Hindlimb muscle (tissue), 1 donor: ENCODE measurements around the gene TMED7. TPM values are rescaled to one million over a fixed set of nuclear protein-coding genes. Genes with fewer than 3 reads are reported as not detected.

ENCODE experiments used
- DNase-seq: peaks from one replicate; pipeline ENCODE4 v3.0.0-alpha.2; 2013
- polyA plus RNA-seq: library from polyadenylated mRNA; unstranded; fragments of 120-200 nt; gene quantifications from one replicate; pipeline ENCODE4 v1.2.1, GENCODE V29; 2013; ENCODE audit not compliant: insufficient read length

The TMED7 gene
- polyA plus RNA-seq, 1 donor: 53.0 TPM

DNA sequence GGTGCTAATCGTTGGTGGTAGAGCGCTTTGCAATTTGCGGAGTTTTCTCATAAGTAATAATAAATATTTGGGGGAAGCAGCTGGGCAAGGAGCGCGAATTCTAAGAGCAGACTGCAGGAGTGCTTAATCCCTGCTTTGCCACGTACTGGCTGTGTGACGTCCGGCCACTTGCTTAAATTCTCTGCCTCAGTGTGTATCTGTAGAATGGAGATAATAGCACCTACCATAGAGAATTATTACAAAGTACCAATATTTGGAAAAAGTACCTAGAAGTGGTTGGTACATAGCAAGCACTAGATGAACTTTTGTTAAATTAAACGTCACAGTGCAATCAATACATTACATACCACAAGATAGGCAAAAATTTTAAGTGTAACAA, 598 bp upstream of the TMED7 start:
- DNase-seq: peak; percentile 49

DNA sequence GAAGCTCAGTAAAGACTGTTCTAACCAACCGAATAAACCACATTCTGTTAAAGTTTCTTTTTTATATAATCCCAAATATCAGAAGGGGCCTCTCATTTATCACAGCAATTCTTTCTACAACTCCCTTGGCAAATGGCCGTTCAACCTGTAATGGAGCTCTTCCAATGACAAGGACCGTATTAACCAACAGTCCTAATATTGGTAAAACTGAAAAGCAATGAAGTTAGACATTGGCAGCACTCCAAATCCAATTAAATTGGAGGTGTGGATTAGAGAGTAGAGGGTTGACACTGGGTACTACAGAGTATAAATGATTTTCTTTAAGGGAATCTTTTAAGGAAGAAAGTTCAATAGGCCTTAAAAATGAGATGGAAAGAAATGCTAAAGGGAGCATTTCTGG, 842 bp downstream of the TMED7 start:
- DNase-seq: no peak

DNA sequence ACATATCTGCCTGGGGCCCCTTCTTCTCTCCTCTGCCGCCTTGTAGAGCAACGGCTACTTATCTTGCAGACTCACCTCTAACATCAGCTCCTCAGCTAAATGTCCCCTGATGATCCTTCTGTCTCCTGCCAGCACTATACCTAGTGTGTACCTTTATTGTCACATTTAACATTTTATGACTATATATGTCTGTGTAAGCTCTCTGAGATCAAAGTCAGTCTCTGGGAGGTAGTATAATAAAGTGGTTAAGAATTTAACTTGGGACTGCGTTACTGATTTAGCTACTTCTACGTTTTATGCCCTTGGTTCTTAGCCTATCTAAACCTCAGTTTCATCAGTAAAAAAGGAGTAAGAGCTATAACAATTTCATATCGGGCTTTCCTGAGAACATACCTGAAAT, 2.2 kb downstream of the TMED7 start:
- DNase-seq: no peak

DNA sequence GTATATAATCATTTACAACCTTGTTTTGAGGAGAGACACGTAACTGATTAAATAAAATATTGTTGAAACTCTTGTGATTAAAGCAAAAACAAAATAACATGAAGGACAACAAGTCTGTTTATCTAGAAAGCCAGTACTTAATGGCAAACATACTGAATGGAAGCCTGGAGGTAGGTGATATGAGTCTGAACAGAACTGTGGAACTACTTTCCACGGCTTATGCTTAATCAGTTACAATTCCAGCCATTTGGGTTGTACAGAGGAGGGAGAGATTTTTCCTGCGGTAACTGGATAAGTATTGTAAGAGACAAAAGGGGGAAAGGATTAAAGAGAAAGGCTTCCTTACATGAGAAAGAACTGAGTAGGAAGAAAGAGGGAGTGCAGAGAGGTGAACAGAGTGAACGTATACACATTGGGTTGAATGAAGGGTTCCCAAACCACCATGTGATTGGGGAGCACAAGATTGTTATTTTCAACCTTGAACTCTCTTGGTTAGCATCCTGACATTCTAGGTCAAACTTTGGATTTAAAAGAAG, 4.4 kb downstream of the TMED7 start:
- DNase-seq: no peak

DNA sequence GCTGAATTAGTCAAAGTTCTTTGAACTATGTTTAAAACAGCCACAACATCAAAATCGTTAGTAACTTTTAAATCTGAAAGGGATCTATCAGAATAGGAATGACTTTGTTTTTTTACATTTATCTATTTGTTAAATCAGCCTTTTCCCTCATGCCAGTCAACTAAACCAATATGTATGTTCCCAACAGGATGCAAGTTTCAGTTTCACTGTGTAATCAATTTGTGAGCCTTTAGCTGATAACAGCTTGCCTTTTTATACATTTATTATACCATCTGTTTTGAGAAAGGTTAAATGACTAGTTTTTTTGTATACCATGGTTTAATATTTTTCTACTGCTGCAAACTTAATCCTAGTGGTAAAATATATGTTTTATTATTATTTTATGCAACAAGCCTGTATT, 8.9 kb downstream of the TMED7 start:
- DNase-seq: no peak

DNA sequence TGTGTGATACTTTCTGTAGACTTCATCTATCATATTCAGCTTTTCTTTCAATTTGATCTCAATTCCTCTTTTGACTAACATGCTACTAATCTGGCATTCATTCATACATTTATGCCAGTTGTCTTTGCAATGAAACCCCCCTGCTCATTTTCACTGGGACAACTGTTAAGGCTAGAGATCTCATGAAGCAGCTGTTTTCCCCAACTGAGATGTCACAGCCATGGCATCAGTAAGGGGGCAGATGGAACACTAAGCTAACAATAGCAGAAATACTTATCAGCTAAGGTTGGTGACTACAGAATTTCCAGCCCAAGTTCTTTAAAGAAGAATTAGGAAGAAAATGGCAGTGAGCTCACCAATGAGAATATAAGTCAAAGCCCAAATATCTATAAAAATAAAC, 9.4 kb downstream of the TMED7 start:
- no peak for DNase-seq

DNA sequence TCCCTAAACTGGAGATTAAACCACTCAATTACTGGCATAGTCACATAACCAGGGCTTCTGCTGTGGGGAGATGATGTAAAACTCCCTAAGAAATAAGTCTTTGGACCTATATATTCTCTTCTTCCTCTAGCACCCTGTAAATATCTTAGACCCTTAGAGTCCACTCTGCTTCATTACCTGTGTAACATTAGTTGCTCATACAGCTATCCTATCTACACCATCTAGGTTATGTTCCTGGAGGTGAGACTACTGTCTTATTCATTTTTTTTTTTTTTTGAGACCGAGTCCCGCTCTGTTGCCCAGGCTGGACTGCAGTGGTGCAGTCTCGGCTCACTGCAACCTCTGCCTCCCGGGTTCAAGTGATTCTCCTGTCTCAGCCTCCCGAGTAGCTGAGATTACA, 14.0 kb downstream of the TMED7 start:
- no peak for DNase-seq

DNA sequence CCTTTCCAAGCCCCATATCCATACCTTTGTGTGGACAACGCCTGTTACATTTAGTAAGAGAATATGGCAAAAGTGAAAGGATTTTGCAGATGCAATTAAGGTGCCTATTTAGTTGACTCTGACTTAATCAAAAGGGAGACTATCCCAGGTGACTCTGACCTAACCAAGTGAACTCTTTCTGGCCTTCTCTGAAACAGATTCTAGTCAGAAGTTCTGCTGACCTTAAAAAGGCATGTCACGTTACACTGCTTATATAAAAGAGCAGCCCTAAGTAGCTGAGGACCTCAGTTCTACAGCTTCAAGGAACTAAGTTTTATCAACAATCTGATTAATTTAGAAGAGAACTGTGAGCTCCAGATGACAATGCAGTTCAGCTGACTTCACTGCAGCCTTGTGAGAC, 17.9 kb downstream of the TMED7 start:
- no peak for DNase-seq

DNA sequence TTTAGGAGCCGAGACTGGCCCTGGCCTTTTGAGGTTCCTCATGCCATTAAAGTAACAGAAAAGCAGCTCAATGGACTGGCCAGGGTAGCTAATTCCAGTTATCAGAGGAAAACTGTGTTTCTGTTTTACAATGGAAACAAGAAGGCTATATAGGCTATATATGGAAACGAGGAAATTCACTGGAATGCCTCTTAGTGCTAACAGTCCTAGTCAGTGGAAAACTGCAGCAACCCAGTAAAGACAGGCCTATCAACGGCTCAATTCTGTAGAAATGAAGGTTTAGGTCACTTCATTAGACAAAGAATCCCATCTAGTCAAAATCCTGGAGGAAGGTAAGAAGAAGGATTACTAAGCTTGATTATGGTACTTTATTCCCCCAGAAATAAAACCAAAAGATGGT, 20.4 kb downstream of the TMED7 start:
- no peak for DNase-seq

DNA sequence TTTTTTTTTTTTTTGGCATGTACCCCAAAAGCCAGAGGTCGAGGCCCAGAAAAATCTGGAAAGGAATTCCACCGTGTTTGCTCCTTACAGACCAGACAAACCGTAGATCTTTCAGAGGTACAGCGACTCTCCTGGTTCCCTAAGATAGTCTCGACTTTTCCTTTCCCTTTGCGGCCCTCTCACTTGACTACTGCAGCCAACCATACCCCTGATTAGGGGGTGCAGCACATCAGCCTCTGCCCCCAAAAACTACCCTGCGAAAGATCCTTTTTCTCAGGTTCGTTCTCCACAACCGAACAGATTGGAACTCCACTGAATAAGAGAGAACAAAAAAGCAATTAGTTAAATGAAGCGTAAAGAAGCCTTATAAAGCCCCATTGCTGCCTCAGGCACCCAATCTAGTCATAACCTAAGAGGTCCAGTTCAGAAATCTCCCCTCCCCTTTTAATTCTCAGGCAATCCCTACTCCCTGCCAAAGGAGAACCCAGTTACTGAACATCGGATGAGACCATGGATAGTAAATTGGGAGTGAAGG, 23.2 kb downstream of the TMED7 start:
- DNase-seq: no peak

DNA sequence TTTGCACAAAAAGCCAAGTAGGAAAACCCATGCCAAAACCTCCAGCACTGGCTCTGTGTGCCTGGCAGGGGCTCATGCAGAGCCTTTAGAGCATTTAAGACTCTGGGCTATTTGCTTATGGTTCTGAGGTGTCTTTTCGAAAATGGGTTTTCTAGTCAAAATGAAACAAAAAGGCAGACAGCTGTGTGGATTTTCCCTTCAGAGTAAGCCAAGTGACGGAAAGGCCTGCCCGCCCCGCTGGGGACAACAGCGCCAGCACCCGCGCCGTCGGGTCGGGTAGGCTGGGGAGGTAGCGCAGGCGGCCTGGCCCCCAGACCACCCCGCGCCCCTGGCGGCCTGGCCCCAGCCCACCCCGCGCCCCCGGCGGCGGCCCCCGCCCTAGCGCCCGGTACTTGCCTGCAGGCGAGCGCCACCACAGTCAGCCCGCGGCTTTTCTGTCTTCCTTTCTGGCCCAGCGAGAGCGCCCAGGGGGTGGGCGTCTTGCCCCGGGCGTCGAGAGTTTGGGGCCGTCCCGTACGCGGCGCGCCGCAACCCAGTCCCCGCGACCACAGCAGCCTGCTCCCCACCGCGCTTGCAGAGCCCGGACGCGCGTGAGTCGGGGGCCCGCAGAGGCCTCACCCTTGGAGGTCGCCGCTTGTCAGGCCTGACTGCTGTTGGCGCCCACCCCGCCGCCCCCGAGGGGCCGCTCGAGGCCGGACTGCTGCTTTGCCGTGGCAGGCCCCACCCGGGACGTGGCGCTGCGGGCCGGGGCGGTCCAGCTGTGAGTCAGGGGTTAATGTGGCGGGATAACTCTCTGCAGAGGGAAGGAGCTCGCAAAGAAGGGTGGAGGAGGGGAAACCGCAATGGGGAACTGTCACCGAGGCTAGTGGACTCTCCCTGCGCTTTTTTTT, 23.9 kb downstream of the TMED7 start, which contains the start of gene TICAM2:
Gene TICAM2 (minus strand): TSS at position 779 of the 890 bp plus-strand sequence. CDS start 21,223 bp downstream, outside the sequence.
- peak; percentile 73 for DNase-seq

DNA sequence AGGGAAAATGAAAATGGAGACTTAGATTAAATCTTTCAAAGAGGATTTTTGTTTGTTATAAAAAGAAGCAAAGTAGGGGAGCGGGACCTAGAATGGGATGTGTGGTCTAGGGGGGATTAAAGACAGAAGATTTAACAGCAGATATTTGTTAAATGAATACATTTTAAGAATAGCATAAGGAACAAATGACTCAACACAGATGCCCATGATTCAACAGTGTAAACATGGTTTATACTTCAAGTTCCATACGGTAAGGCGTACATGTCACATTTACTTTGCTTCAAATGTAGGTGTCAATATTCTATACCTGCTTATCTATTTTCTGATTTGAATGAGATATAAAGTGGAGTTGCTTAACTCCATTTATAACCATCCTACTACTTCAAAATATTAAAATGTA, 25.1 kb downstream of the TMED7 start:
- DNase-seq: no peak

DNA sequence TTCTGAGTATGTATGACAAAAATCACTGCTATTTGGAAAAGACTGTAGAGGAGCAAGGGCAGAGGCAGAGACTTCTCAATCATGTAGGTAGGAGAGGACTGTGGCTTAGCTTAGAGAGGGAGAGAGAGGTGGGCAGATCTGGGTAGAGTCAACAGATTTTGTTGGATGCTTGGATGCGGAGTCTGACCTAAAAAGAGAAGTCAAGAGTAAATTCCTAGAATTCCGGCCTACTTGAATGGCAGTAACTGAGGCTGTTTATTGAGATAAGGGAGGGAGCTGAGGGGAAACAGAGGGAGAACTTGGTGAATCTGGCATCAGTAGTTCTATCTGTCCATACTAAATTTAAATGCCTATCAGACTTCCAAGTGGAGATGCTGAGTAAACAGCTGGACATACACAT, 25.9 kb downstream of the TMED7 start:
- DNase-seq: no peak

DNA sequence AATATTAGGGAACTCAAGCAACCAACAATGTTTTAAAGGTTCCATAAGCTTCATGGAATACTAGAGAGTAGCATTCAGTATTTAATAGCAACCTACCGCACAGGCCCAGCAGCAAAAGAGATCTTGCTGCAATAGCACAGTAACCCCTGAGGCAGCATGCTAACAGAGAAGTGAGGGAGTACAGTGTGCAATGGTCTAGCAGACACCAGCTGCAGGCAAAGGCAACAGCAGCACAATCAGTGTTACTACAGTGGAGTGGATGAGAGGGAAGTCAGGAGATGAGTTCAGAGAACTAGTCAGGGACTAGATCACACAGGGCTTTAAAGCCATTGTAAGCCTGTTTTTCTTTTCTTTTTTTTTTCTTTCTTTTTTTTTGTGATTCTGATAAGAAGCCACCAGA, 26.3 kb downstream of the TMED7 start:
- peak; percentile 26 for DNase-seq

DNA sequence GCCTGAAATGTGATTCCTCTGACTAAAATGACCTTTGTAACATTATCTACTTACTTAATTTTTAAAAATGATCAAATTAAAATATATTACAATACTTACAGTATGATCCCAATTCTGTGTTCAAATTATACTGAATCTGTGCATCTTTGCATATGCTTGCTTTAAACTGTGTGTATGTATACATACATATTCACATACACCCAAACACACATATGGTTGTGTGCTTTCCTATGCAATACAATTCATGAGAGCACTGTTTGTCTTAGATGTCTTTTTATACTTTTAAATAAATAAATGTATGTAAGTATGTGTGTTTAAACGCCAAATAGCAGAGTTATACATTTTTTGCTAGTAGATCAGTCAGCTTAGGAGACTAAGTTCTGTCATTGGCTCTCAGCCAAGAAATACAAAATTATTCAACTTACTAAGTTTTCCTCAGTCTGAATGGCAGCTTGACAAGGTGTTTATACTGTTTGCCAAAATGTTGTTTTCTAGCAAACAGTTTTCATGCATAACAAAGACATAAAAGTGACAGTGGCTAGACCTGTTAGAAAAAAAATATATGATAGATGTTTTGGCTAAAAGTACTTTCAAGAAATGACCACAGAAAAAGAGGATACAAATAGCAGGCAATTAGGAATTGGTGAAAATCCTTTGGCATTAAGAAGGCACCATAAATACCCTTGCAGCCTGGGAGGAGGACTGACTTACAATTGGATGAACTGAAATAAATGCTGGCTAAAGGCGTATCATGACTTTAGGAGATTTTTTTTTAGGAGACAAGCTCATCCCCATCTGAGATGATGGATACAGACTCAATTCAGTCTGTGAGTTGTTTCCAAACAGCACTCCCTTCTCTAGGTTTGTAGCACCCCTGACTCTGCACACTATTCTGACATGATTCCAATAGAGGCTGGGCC, 31.4 kb downstream of the TMED7 start:
- no peak for DNase-seq

DNA sequence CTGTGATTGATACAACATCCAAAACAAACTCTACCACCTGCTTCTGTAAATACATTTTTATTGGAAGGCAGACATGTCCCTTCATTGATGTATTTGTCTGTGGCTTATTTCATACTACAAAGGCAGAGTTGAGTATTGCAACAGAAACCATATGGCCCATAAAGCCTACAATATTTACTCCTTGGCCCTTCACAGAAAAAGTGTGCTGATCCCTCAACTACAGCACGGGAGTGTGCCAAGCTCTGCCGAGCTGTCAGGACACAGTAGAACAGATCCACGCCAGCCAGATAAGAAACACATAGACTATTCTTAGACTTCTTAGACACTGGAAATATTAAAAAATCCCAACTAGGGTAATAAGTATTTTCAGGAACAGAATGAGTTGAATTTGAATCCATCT, 36.8 kb downstream of the TMED7 start:
- no peak for DNase-seq

DNA sequence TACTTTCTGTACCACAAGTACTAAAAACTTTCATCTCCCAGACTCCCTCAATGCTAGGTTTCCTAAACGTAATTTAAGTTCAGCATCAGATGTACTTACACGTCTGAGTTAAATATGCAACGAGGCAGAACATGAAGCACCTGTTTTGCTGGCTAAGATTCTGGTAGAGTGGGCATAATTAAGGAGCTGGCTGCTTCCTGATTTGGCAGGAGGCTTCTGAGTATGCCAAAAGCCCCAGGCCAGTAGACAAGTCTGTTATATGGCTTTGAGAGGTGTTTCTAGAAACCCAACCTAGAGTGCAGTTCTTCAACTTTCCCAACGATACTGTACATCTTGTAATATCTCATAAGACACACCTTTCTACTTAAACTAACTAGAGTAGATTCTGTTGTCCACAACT, 37.2 kb downstream of the TMED7 start:
- no peak for DNase-seq

DNA sequence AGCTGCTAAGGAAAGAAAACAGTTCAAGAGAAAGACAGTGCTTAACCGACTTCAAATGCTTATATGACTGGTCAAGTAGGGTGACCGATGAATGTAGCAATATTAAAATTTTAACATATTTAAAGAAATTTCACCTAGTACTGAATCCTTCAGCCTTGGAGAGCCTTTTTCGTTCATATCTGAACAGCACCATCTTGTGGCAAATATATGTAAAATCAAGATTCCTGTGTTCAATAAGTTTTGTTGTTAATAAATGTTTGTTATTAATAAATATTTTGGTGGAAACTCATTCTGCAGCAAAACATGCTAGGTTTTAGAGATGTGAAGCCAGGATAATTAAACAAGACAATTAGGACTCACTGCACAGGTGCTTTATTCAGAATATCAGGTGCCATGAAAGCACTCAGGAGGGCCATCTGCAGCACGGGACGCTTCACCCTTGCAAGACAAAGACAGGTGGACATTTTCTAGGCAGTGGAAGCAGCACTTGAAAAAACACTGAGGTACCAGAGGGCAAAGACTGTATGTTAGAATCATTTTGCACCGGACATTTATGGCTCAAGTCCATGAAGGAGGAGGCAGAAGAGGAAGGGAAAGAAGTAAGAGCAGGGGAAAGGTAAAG, 39.2 kb downstream of the TMED7 start:
- DNase-seq: no peak

DNA sequence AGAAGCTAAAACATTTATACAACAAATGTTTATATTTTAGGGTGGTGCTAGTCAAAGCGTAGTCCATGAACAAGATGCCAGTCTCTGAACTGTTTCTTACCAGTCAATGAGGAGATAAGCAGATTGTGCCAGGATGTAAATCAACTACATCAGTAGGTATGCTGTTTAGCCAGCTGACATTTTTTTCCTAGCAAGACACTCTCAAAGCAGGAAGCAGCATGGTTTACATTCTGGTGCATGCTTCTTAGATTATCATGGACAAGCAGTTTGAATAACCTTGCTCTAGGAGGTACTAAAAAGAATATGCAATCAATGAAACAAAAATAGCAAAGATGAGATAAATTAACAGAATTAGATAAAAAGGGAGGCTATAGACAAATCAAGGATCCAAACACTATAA, 40.6 kb downstream of the TMED7 start:
- no peak for DNase-seq

DNA sequence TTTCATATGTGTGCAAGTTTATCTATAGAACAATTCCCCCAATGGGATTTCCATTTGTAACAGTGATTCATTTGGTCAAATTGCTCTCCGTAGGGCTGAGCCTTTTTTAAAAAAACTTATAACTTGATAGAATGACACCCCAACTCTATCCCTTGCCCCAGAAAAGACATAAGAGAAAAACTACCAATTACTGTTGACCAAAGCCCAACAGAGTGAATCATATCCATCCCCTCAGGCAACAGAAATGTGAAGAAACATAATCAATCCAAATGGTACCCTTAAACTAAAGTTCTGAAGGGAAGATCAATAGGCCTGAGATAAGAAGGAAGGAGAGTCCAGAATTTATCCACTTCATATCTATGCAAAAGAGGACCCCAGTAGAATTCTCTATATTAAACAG, 41.3 kb downstream of the TMED7 start:
- DNase-seq: no peak

DNA sequence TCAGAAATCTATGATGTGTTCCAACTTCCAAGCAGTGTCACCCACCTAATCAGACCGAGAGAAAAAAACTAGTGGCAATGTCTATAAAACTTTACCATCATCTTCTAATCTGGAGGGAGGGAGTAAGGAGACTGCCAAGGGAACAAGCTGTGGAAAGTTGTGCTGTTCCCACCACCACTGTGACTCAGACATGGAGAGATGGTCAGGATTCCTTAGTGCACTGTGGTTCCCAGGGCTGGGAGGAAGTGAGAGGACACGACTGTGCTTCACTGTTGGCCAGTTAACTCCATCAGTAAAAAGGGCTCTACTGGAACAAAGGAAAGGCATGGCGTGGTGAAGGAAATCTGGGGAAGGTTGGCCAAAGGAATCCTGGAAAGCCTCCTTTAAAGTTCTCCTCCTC, 42.4 kb downstream of the TMED7 start:
- no peak for DNase-seq

DNA sequence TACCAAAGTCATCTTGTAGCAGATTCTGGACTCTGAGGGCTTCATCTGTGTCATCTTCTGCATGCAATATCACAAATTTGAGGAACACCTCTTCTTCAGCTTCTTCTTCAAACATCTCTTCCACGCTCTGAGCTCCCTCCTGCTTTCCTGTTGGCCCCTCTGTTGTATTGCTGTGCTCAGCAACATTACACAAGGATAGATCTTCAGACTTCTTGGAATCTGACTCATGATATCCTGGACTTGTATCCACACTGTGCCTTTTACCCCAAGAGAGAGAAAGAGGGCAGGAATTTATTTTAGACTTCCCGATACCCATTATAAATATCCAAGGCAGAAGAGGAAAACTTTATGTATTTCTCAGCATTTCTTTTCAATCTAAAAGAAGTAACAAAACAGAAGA, 44.9 kb downstream of the TMED7 start:
- no peak for DNase-seq

DNA sequence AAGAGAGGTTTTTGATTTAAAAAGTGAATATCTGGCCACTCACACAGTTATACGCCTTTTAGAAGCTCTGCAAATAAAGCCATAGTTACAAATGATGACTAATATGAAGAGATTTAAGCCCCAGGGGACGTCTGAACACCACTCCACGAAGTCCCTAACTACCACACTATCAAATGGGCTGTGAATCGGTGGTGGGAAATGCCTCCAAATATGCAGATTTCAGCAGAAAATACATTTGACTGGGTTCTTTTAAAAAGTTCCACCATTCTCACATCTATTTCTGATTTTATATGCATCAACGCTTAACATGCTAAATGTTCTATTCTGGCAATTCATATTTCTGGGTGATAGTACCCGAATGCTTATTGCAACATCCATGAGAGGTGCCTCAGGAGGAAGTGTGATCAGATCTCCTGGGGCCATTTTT, 46.1 kb downstream of the TMED7 start:
- DNase-seq: no peak
